HG02852 (cell line): ENCODE data around the gene SHC4.

Experiments
- ATAC-seq: cut with Tn5 transposase; IDR thresholded peaks from one replicate; pipeline ENCODE4 v1.9.1; 2021; ENCODE audit warnings: mild to moderate bottlenecking, moderate library complexity; ENCODE audit not compliant: unreplicated experiment

Gene SHC4

GRCh38 chr15:48968066-48968465 is 4.3 kb upstream of the SHC4 start:
- no peak for ATAC-seq

GRCh38 chr15:48967336-48967735 is 3.6 kb upstream of the SHC4 start:
- no peak for ATAC-seq

GRCh38 chr15:48966595-48967301 is 3.0 kb upstream of the SHC4 start:
- ATAC-seq, result peak; percentile 77

- ATAC-seq, result peak; percentile 42
Observed at GRCh38 chr15:48965972-48966371, 2.3 kb upstream of the SHC4 start.

GRCh38 chr15:48964898-48965297 is 1.2 kb upstream of the SHC4 start:
- ATAC-seq, result no peak

- ATAC-seq, result no peak
Observed at GRCh38 chr15:48962662-48963523, 826 bp downstream of the SHC4 start.

GRCh38 chr15:48955967-48956366 is 7.8 kb downstream of the SHC4 start:
- ATAC-seq, result no peak

GRCh38 chr15:48955370-48955769 is 8.3 kb downstream of the SHC4 start:
- ATAC-seq, result no peak

- ATAC-seq, result no peak
Observed at GRCh38 chr15:48954538-48954937, 9.2 kb downstream of the SHC4 start.

GRCh38 chr15:48946840-48947187 is 16.9 kb downstream of the SHC4 start:
- no peak for ATAC-seq

GRCh38 chr15:48946074-48946839 is 17.5 kb downstream of the SHC4 start:
- no peak for ATAC-seq

- no peak for ATAC-seq
Observed at GRCh38 chr15:48945386-48945785, 18.3 kb downstream of the SHC4 start.

- ATAC-seq, result no peak
Observed at GRCh38 chr15:48941904-48942303, 21.8 kb downstream of the SHC4 start.

- peak; percentile 83 for ATAC-seq
Observed at GRCh38 chr15:48940508-48940907, 23.2 kb downstream of the SHC4 start.

GRCh38 chr15:48939648-48940047 is 24.1 kb downstream of the SHC4 start:
- no peak for ATAC-seq

GRCh38 chr15:48937886-48938285 is 25.8 kb downstream of the SHC4 start:
- ATAC-seq, result no peak

- ATAC-seq, result no peak
Observed at GRCh38 chr15:48936666-48937065, 27.1 kb downstream of the SHC4 start.

GRCh38 chr15:48935236-48935635 is 28.5 kb downstream of the SHC4 start:
- ATAC-seq, result no peak

- ATAC-seq, result no peak
Observed at GRCh38 chr15:48930735-48931134, 33.0 kb downstream of the SHC4 start.

GRCh38 chr15:48929661-48930060 is 34.1 kb downstream of the SHC4 start:
- ATAC-seq, result no peak

- ATAC-seq, result no peak
Observed at GRCh38 chr15:48928877-48929538, 34.7 kb downstream of the SHC4 start.
